Head of caudate nucleus (tissue), 42 donors: ENCODE measurements around the gene PDE6B.
"Not testable (repeated sequence)": the region's sequence is repeated elsewhere in the genome, so short reads cannot be mapped to it uniquely, and the experiment has no call there.

ENCODE experiments used
- DNase-seq, 42 donors: peaks; one replicate each; pipeline versions ENCODE4 v3.0.0 to v3.0.0-alpha.2; 2020 to 2021; ENCODE audit warnings: mixed read lengths in 7 of 42
- intact Hi-C: fragments of 100-400 bp; cut with DNase I; formaldehyde crosslinking; loops from one replicate; pipeline ENCODE4 v1.15.0; 2022

PDE6B gene

DNA sequence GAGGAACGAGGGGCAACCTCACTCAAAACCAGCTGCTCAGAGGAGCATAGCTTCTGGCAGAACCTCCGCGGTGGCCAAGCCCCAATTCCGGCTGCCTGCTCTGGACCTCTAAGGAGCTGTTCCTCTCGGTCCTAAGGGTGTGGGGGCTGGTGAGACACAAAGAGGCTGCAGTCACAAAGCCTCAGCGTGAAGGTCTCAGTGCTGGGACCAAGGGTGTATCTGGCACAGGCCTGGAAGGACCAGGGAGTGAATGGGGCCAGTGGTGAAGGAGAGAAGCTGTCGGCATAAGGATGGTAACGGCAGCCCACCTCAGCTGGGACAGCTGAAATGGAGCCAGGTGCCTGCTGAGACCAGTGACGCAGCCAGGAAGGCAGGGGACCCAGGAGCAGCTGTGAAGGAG lies 5.3 kb downstream of the PDE6B start:
- intact Hi-C loops: no loop called here
- peak in 2 of 42 donors; percentile 2 to 6 for DNase-seq

DNA sequence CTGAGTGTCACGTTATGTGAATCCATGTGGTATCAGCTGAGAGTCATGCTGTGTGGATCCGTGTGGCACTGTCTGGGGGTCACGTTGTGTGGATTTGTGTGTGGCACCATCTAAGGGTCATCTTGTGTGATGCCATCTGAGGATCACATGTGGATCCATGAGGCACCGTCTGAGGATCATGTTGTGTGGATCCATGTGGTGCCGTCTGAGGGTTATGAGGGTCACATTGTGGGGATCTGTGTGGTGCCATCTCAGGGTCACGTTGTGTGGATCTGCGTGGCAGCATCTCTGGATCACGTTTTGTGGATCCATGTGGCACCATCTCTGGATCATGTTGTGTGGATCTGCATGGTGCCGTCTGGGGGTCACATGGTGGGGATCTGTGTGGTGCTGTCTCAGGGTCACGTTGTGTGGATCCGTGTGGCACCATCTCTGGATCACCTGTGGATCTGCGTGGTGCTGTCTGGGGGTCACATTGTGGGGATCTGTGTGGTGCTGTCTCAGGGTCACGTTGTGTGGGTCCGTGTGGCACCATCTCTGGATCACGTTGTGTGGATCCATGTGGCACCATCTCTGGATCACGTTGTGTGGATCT lies 6.9 kb downstream of the PDE6B start:
- peak in 2 of 42 donors; percentile 6 to 8 for DNase-seq
- intact Hi-C loops: no loop called here

DNA sequence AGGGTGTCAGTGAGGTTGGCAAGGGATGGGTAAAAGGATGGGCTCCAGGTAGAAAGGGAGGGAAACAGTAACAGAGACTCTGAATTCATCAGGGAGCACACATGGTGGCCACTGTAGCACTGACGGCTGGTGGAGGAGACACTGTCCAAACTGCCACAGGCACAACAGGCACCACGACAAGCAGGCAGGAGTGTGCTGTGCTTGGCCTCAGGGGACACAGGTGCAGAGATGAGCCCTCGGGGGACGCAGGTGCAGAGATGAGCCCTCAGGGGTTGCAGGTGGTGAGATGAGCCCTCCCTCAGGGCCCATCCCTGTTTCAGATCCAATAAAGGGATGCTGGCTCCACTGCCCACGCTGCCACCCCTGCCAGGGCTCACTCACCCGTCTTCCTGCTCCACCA lies 7.6 kb downstream of the PDE6B start:
- peak in 2 of 42 donors; percentile 6 to 10 for DNase-seq
- intact Hi-C loops: no loop called here

DNA sequence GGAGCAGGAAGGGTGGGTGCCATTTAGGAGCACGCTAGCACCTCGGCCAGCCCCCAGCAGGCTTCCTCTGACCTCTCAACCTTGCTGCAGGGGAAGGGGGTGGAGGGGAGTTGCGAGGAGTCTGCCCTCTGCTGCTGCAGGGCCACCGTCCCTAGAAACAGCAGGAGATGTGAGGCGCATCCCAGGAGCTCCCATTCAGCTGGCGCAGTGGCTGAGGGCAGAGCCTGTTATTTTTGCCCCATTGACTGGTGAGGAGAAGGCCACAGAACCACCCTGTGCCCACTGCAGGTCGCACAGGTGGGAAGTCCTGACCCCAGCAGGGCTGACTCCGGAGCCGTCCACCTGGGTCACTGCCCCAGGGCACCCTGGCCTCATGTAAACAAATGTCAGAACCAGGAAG lies 8.0 kb downstream of the PDE6B start:
- peak in 3 of 42 donors; percentile 5 to 20 (median 10) for DNase-seq

DNA sequence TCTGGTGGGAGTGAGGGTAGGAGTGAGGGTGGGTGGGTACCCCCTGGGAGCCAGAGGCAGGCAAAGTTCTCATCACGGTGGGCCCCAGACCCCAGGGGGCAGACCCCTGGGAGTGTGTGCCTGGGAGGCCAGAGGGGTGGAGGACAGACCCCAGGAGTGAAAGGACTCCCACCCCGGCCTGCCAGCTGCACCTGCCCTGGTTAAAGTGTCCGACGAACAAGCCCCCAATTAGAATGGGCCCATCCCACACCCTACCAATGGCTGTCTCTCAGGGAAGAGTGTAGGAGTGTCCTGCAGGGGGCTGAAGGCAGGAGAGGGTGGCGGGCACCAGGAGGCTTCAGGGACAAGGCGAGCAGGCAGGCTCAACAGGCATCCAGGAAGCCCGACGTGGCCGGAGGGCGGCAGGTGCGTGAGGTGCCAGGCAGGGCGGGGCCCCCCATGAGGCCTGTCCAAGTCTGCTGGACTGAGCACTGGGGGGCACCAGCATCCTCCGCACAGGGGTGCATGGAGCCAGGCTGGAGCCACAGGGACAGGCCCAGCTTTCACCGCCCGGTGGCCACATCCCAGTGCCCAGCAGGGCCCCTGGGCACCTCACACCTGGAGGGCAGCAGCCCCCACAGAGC lies 8.7 kb downstream of the PDE6B start:
- peak in 3 of 42 donors; percentile 5 to 29 (median 15) for DNase-seq
- intact Hi-C loops: no loop called here

More for the DNA sequence above, 8.0 kb downstream of the PDE6B start:
- intact Hi-C loops: no loop called here

DNA sequence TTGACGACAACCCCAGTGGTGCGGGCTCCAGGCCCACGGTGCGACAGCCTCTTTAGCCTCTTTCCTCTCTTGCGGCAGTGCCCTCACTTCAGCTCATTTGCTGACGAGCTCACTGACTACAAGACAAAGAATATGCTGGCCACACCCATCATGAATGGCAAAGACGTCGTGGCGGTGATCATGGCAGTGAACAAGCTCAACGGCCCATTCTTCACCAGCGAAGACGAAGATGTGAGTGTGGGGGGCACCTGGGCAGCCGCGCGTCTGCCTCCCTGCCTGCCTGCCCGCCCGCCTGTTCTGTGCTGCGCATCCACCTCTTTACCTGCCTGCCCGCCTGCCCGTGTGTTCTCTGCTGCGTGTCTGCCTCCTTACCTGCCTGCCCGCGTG lies 9.2 kb downstream of the PDE6B start:
- intact Hi-C loops: no loop called here
- DNase-seq: peak in 1 of 42 donors; percentile 18

DNA sequence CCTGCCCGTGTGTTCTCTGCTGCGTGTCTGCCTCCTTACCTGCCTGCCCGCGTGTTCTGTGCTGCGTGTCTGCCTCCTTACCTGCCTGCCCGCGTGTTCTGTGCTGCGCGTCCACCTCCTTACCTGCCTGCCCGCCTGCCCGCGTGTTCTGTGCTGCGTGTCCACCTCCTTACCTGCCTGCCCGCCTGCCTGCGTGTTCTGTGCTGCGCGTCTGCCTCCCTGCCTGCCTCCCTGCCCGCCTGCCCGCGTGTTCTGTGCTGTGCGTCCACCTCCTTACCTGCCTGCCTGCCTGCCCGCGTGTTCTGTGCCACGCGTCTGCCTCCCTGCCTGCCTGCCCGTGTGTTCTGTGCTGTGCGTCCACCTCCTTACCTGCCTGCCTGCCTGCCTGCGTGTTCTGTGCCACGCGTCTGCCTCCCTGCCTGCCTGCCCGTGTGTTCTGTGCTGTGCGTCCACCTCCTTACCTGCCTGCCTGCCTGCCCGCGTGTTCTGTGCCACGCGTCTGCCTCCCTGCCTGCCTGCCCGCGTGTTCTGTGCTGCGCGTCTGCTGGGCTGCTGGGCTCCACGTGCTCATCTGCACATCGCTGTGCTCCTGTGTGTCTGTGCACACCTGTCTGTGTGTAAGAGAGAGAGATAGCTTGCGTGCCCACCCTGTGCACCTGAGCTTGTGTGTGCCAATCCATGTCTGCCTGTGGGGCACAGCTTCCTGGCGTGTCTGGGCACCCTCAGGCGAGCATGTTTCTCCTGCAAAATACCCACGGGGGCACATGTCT lies 9.9 kb downstream of the PDE6B start:
- intact Hi-C loops: not testable (repeated sequence)
- DNase-seq: peak in 3 of 42 donors; percentile 5 to 16 (median 9)

DNA sequence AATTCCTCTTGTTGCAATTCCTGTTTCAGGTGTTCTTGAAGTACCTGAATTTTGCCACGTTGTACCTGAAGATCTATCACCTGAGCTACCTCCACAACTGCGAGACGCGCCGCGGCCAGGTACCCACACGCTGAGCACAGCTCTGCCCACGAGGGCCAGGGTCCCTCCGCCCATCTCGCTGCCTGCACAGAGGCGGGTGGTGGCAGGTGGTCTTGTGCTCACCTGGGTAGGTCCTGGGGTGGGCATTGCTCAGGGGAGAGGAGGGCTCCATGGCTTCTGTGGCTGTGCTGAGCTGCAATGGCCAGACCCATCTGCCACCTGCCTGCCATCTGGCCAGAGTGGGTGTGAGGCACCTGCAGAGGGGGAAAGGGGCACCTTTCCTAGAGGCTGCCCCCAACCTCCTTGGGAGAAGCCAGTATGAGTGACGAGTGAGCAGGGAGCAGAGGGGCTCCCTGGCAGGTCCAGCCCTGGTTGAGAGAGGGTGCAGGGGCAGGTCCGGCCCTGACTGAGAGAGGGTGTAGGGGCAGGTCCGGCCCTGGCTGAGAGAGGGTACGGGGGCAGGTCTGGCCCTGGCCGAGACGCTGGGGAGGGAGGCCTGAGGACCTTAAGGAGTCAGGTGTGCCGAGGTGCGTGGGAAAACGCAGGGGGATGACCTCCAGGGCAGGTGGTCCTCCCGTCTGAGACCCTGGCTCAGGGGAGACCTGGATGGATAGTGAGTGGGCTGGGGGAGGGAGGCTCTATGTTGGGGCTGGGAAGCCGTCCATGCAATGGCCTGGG lies 10.7 kb downstream of the PDE6B start:
- DNase-seq: peak in 3 of 42 donors; percentile 4 to 12 (median 10)
- intact Hi-C loops: no loop called here

DNA sequence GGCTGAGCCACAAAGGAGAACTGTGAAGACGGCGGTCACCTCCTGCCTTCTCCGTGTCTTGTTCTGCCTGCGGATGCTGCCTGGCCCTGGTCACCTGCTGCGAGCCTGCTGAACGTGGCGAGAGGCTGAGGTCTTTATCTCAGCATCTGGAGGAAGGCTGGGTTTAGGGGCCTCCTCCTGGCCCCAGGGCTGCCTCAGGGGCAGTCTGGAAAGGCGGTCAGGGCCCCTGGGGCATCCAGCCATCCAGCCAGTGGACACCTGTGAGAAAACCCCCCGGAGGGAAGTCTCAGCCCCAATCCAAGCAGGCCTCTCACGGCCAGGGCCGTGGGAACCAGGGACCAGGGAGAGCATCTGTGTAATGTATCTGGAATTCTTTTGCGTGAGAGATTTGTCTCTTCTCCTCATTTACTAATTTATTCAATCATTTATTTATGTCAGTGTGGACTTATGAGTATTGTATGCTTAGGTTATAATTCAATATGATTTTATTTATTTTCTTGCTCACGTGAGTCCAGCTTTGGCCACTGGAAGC lies 11.3 kb downstream of the PDE6B start:
- peak in 3 of 42 donors; percentile 3 to 12 (median 8) for DNase-seq

DNA sequence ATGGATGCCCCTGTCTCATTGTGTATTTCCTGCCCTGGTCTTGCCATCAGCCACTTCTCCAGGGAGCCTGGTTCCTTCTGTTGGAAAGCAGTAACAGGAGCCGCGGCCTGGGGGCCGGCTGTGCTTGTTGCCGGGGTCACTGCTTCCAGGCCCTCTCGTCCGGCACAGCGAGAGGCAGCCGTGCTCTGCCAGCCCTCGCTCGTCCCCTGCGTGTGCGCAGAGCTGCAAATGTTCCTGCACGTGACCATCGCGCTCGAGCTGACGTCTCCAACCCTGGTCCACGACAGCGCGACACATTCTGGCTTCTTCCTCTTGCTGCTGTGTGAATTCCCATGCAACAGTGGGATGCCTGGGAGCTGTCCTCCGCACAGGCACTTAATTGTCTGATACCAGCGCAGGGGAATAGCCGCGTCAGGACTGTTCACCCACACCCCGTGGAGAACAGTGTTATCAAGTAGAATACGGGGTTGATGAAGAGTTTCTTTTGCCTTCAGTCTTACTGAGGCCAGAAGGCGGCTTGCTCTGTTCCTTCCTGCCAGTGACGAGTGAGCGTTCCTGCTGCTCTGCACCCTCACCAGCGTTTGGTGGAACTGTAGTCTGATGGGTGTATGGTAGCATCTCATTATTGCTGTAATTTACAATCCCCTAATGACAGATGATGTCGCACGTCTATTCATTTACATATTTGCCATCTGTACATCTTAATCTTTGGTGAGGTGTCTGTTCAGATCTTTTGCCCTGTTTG lies 12.3 kb downstream of the PDE6B start:
- DNase-seq: peak in 5 of 42 donors; percentile 6 to 44 (median 35)
- intact Hi-C loops: no loop called here

More for the DNA sequence above, 11.3 kb downstream of the PDE6B start:
- intact Hi-C loops: no loop called here

DNA sequence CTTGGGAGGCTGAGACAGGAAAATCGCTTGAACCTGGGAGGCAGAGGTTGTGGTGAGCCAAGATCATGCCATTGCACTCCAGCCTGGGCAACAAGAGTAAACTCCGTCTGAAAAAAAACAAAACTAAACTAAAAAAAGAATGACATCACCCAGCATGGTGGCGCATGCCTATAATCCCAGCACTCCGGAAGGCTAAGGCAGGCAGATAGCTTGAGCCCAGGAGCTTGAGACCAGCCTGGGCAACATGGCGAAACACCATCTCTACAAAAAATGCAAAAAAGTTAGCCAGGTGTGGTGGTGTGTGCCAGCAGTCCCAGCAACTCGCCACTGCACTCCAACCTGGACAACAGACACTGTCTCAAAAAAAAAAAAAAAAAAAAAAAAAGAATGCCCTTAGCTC lies 17.0 kb downstream of the PDE6B start:
- intact Hi-C loops, DNase-seq: not testable (repeated sequence)

DNA sequence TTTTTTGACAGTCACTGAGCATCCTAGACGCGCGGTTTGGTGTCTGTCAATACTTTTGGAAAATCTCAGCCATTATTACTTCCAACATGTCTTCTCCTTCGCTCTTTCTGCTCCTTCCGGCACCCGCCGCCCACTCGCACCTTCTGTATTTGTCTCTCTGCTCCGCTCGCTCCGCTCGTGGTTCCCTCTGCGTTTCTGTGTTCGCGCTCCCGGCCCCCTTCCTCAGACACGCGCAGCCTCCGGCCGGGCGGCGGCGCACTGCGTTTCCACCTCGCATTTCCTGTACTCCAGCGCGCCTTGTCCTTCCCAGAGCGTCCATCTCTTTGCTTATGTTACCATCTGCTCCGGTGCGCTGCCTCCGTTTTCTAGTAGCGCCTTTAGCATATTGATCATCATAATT lies 21.1 kb downstream of the PDE6B start:
- peak in 22 of 42 donors; percentile 31 to 87 (median 58) for DNase-seq
- intact Hi-C loops: no loop called here

DNA sequence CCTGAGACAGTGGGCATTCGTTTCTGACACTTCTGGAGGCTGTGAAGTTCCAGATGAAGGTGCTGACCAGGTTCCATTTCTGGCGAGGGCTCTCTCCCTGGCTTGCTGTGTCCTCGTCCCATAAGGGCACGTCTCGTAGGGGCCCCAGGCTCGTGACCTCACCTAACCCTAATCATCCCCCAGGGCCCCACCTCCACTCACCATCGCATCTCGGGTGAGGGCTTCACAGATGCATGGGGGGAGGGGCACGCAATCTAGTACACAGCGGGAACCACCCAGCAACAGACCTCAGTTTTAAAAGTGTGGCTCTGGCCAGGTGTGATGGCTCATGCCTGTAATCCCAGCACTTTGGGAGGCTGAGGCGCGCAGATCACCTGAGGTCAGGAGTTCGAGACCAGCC lies 22.1 kb downstream of the PDE6B start:
- intact Hi-C loops: no loop called here
- no peak for DNase-seq

DNA sequence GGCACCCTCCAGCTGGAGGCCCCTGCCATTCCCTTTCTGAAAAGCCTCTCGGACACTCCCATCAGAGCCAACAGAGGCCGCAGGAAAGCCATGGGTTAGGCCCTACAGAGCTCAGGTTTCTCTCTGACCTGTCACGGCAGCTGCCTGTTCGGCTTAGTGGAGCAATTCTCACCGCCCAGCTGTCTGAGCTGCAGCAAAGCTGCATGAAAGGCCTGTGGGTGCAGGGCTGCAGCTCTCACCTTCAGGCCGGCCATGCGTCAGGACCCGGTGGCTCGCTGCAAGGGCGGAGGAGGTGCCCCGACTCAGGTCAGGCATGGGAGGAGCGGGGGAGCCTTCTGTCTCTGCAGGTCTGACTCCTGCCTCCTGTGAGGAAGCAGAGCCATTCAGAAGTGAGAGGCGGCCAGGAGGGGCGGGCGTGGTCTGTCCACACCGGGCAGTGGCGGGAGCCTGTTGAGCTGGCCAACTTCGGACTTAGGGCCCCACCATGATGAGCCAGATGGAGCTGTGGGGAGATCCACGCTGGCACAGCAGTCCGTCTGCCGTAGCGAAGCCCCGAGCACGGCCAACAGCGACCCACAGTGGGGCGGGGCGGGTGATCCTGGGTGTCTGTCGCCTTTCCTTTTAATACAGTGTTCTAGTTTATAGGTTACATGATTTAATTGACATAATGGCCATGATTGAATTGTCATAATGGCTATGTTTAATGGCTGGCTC lies 23.4 kb downstream of the PDE6B start:
- intact Hi-C loops: no loop called here
- DNase-seq: no peak

DNA sequence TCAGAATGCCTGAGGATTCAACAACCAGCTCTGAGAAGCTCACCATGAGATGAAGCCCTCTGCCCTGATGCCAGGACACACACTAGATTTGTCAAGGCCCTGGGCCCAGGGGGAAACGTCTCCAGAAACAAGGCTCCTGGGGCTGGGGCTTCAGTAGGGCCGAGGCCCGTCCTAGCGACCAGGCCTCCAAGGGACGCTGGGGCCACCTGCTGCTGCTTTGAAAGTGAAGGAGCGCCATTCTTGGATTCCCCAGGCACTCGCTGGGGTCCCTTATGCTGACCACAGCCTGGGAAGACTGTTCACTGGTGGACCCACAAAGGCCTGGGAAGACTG lies 23.9 kb downstream of the PDE6B start:
- DNase-seq: no peak
- intact Hi-C loops: no loop called here

DNA sequence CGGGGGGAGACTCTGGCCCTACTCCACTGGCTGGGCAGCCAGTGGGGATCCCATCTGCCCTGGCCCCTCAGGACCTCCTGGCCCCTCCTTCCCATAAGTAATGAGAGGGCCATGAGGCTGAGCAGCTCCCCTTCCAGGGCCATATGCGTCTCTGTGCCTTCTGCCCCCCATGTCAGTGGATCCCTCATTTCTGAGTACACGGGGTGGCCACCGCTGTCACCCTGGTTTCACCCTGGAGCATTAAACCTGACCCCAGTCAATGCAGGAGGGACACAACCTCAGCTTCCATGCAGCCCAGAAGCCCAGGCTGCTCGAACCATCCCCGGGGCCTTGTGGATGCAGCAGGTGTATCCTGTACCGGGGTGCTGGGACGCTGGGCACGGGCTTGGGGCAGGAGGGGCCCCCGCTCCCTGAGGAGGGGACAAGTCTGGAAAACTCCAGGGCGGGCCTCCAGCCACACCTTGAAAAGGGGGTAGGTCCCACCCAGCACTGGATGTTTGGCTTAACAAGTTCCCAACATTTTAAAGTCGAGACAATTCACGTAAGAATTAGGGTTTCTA lies 24.5 kb downstream of the PDE6B start:
- DNase-seq: no peak

DNA sequence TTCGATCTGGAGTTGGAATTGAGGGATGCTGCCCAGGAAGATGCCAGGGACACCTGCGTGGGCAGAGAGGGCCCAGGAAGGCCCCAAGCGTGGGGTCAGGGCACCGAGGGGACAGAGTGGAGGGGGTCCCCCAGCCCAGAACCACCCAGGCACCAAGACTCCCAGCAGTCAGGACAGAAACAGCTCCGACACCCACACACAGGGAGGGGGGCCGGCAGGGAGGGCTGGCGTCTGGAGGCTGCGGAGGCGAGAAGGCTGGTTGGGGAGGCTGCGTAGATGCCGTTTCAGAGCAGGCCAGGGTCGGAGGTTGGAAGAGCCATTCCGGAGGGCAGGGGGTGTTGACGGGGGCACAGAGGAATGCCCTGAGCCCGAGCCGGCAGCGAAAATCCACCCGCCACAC lies 25.1 kb downstream of the PDE6B start:
- intact Hi-C loops: no loop called here

More for the DNA sequence above, 24.5 kb downstream of the PDE6B start:
- intact Hi-C loops: no loop called here

More for the DNA sequence above, 25.1 kb downstream of the PDE6B start:
- DNase-seq: peak in 33 of 42 donors; percentile 38 to 85 (median 59)
